SH-SY5Y (cell line): Measurements from ENCODE around the gene CDC42EP3.

Experiments
- GATA2 ChIP-seq: IDR thresholded peaks from 2 replicates; pipeline ENCODE4 v1.6.1; 2011; ENCODE audit warnings: mild to moderate bottlenecking, low read depth, low read length
- GATA3 ChIP-seq: IDR thresholded peaks from 2 replicates; pipeline ENCODE4 v1.6.1; 2011; ENCODE audit warnings: low read depth, mild to moderate bottlenecking, low read length, moderate library complexity

DNA sequence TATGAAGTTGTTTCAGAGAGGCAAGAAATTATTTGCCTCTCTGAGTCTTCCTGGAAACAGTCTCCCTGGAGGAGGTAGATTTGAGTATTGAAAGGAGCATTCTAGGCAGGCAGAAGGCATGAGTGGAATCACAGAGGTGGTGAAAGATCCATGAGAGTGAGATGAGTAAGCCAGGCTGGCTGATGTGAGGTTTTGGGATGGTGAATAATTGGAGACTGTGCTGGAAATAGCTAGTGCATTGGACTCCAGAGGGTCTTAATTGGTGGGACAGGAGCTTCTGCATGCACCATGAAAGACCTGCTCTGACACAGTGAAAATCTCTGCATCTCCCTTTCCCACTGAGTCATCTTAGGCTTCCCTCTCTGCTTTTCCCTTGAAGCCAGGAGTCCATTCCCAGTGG, 46.3 kb downstream of the CDC42EP3 start:
- TF ChIP-seq GATA2 = no peak
- no peak for TF ChIP-seq GATA3
